Measurements from ENCODE around the gene PGM2.

PGM2 gene

GRCh38 chr4:37867102-37867501, 40.6 kb downstream of the PGM2 start:
- DNase-seq = no peak

GRCh38 chr4:37868238-37868637, 41.8 kb downstream of the PGM2 start:
- no peak for DNase-seq

GRCh38 chr4:37872310-37872988, 46.0 kb downstream of the PGM2 start:
- no peak for DNase-seq

DNA sequence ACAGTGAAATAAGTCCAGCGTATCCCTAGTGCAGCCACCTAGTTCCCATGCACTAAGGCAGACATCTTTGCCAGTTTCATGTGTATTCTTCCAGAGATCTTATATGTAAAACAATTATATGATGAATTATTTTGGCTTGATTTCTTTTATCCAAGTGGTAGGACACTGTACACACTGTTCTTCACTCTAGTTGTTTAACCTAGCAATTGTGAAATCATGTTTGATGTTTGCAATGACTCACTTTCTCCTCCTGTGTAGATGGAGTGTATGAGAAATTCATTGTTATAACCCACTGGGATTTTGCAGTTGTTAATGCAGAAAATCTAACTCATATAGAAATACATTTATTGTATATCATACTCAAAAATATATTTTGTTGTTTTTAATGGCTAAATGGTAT, 46.9 kb downstream of the PGM2 start:
- DNase-seq = no peak

- DNase-seq = no peak
Measured at GRCh38 chr4:37876156-37876555, 49.7 kb downstream of the PGM2 start.

DNA sequence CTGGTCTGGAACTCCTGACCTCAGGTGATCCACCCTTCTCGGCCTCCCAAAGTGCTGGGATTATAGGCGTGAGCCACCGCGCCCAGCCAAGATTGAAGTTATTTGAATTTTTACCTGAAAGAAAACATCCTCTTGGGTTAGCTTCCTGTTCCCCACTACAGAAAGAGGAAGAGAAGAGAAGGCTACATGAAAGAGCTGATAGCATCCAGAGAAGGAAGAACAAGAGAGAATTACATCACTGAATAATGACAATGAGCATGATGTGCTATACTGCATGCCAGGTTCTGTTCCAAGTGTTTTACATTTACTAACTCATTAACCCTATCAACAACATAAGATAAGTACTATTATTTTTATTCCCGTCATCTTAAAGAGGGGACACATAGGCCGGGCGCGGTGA, 52.9 kb downstream of the PGM2 start:
- DNase-seq = no peak

- no peak for DNase-seq
Measured at GRCh38 chr4:37881811-37882210, 55.3 kb downstream of the PGM2 start.

GRCh38 chr4:37882665-37883296, 56.3 kb downstream of the PGM2 start:
- no peak for DNase-seq

DNA sequence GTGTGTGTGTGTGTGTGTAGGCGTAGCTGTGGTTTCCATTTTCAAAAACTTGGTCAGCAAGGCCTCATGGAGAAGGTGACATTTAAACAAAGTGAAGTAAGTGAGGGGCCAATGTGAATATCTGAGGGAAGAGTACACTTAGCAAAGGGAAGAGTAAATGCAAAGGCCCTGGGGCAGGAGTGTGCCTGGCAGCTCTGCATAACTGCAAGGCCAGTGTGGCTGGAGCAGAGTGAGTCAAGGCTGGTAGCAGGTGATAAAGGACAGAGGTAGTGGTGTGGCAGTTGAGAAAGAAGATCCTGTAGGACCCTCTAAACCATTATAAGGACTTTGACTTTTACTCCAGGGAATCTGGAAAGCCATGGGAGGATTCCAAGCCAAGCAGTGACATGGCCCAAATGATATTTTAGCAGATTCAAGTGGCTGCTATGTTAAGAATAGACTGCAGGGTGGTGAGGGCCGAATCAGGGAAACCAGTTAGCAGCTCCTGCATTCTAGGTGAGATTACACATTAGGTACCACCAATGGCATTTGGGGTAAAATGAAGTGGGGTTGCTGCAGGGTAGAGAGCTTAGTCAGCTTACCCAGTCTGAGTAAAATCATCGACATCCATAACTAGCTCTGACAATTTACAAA, 58.5 kb downstream of the PGM2 start:
- no peak for DNase-seq

DNA sequence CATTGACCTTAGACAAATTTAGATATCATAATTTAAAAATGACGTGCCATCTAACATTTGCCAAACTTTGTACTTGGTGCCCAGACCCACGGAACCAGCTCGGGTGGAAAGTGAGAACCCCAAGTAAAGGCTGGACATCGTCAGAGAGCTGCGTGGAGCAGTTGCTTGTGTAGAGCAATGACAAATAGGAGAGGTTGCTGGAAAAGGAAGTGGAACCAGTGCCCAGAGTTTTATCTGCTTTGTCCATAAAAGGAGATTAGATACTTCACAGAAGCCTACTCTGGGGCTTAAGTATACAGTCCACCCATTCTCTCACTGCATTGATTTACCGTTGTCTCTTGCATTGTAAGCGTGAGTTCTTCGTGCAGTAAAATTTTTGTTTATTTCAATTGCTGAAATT, 59.0 kb downstream of the PGM2 start:
- no peak for DNase-seq

GRCh38 chr4:37889849-37890800, 63.6 kb downstream of the PGM2 start:
- DNase-seq = no peak

DNA sequence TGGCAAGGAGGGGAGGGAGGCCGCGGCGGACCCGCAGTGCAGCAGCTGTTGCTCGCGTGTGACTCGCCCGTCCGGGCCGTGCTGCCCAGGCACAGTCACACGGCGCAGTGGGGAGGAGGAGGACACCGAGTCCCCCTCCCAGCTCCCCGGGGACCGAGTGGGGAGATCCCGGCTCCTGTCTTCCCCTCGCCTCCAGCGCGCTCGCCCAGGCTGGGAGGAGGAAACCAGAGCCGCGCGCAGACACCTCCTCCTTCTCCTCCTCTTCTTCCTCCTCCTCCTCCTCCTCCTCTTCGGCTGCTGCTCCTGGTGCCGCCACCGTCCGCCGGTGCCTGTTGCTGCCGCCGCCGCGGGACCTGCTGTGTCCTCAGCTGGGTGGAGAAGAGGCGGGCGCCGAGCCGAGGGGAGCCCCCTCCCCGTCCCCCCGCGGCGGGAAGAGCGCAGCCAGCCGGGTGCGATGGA, 64.3 kb downstream of the PGM2 start, which contains the start of gene TBC1D1:
Gene TBC1D1 (plus strand): TSS at position 284 of the 459 bp plus-strand sequence. CDS start 11,012 bp downstream, outside the sequence.
- DNase-seq = no peak

DNA sequence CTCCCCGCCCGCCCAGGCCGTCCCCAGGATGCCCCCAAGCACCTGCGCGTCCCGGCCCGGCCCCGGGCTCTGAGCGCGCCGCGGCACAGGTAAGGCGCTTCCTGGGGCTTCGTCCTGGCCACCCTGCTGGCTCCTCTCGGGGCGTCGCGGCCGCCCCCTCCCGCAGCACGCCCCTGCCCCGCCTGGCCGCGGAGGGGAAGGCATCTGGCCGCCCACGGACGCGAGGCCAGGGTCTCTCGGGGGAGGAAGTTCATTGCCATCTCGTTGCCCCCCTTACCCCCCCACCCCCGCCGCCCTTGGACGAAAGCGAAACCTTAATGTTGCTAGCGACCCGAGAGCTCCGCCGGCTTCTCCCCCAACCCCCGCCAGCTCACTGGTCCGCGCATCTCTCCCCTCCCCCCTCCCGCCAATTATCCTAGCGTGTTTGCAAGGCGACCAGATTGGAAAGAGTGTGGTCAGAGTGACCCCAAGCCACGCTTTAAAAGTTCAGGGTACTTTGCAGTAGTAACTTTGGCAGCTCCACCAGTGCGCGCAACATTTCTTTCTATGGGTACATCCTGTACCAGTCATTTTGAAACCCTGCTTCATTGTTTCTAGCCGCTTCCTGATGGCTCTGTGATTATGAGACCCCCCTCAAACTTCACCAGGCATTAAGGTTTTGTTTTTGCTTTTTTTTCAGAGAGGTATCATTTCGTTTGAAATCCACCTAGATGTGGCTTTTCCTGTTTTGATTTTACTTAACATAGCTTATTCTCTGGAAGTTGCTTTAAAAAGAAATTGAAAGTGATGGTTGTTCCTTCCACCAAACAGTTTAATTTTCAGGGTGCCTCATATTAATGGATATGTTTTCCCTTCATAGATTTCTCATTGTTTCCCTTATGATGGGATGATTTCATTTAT, 65.0 kb downstream of the PGM2 start:
- peak in 1 of 2 experiments; percentile 43 for DNase-seq

DNA sequence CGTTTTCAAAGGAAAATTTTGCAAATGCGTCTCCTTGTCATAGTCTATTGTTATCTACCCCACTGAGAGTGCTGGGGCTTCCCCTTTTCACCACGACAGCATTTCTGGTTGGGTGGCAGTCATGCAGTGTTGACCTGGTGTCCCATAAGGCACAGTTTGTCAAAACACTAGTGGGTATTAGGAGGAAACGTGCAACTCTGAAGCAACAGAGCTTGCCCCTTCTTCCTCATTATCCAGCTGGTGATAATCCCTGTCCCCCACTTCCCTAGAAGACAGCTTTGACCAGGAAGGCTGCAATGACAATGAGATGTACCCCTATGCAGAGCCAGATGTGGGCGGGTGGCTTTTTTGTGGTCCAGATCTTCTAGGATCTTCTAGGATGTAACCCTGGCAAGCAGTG, 66.2 kb downstream of the PGM2 start:
- no peak for DNase-seq

DNA sequence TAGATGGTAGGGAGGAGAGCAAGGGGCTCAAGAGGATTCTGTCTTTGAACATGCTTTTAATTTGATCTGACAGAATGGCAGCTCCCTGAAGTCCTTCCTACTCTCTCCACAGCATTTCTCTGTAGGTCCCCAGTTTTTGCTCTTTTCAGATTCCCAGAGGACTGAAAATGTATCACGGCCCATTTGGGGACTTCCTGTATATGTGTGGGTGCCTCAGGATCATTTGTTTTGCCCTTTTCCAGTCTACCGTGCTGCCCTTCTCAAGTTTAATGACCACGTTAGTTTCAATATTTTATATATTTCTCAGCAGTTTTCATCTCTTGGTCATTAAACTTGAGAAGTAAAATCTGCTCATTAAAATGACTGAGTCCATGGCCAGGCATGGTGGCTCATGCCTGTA, 66.7 kb downstream of the PGM2 start:
- no peak for DNase-seq

- no peak for DNase-seq
Measured at GRCh38 chr4:37895271-37895670, 68.8 kb downstream of the PGM2 start.

GRCh38 chr4:37896206-37896860, 69.8 kb downstream of the PGM2 start:
- no peak for DNase-seq

- no peak for DNase-seq
Measured at GRCh38 chr4:37902212-37902611, 75.7 kb downstream of the PGM2 start.

- no peak for DNase-seq
Measured at GRCh38 chr4:37902738-37903693, 76.5 kb downstream of the PGM2 start.

DNA sequence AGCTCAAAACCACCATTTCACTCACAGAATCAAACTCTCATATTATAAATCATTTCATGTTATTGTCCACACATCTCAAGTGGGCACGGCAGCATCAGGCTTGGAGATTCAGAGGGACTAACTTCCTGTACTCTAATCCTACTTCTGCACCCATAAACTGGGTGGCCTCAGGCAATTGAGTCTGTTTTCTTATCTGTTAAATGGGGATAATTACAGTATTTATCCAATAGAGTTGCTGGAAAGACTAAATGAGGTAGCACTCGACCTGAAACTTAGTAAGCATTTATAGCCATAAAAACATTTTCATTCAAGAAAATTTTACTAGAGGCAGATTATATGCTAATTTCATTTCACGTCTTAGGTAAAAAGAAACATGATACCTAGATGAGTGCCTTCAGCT, 77.4 kb downstream of the PGM2 start:
- no peak for DNase-seq
